DOHH2 (cell line): Measurements from ENCODE around the gene UNC13B.

ENCODE experiments used
- H3F3A ChIP-seq: fragments of 200-600 bp; sonication (generic), shearing (Covaris generic); 2 replicates; pipeline ENCODE4 v1.6.0; 2016; ENCODE audit warnings: antibody characterized with exemption, mild to moderate bottlenecking; ENCODE audit not compliant: control insufficient read depth, insufficient read depth
- H3K27ac ChIP-seq: fragments of 200-600 bp; sonication (generic); 2 replicates; pipeline ENCODE4 v1.5.1; 2014; ENCODE audit warnings: low read depth, mild to moderate bottlenecking, low read length, moderate library complexity
- H3K27me3 ChIP-seq: fragments of 200-600 bp; sonication (generic); 2 replicates; pipeline ENCODE4 v1.6.1; 2014; ENCODE audit warnings: mild to moderate bottlenecking, low read length, mixed read lengths; ENCODE audit not compliant: control insufficient read depth
- H3K36me3 ChIP-seq: fragments of 200-600 bp; sonication (generic); 2 replicates; pipeline ENCODE4 v1.6.1; 2014; ENCODE audit warnings: mild to moderate bottlenecking, low read length, moderate library complexity, mixed read lengths; ENCODE audit not compliant: control insufficient read depth
- H3K4me1 ChIP-seq: fragments of 200-600 bp; sonication (generic); 2 replicates; pipeline ENCODE4 v1.6.1; 2014; ENCODE audit warnings: mild to moderate bottlenecking, low read length, mixed read lengths; ENCODE audit not compliant: control insufficient read depth
- H3K4me2 ChIP-seq: fragments of 200-600 bp; sonication (generic); 2 replicates; pipeline ENCODE4 v1.6.0; 2014; ENCODE audit warnings: mild to moderate bottlenecking, low read length, moderate library complexity
- H3K4me3 ChIP-seq: fragments of 200-600 bp; sonication (generic); 2 replicates; pipeline ENCODE4 v1.5.1; 2014; ENCODE audit warnings: mild to moderate bottlenecking, low read length, mixed read lengths
- H3K79me2 ChIP-seq: fragments of 200-600 bp; sonication (generic); 2 replicates; pipeline ENCODE4 v1.6.1; 2014; ENCODE audit warnings: mild to moderate bottlenecking, low read length, mixed read lengths; ENCODE audit not compliant: control insufficient read depth
- H3K9me2 ChIP-seq: fragments of 200-600 bp; sonication (generic); replicated peaks from 2 replicates; pipeline ENCODE4 v1.6.1; 2014; ENCODE audit warnings: mild to moderate bottlenecking, low read length, mixed read lengths; ENCODE audit not compliant: control insufficient read depth
- H3K9me3 ChIP-seq: fragments of 200-600 bp; sonication (generic); 2 replicates; pipeline ENCODE4 v1.6.1; 2014; ENCODE audit warnings: antibody characterized with exemption, low read length, mixed read lengths; ENCODE audit not compliant: control insufficient read depth, insufficient read depth
- H4K20me1 ChIP-seq: fragments of 200-600 bp; sonication (generic); 2 replicates; pipeline ENCODE4 v1.6.0; 2014; ENCODE audit warnings: low read depth, mild to moderate bottlenecking, antibody characterized with exemption, low read length, moderate library complexity; ENCODE audit not compliant: control insufficient read depth, insufficient read depth
- CTCF ChIP-seq: fragments of 200-600 bp; sonication (generic); IDR thresholded peaks from one replicate; pipeline ENCODE4 v1.5.1; 2014; ENCODE audit warnings: antibody characterized with exemption, mild to moderate bottlenecking, low read depth, low read length; ENCODE audit not compliant: poor library complexity, severe bottlenecking
- EZH2phosphoT487 ChIP-seq: fragments of 200-600 bp; sonication (generic); IDR thresholded peaks from 2 replicates; pipeline ENCODE4 v1.6.1; 2017; ENCODE audit warnings: borderline replicate concordance, mild to moderate bottlenecking, antibody characterized with exemption, low read length, moderate library complexity, mixed read lengths

Gene UNC13B

GRCh38 chr9:35355939-35356338 is 194.1 kb downstream of the UNC13B start:
- H3K9me3 ChIP-seq: no peaks in the 10 kb centered on the region
- no peaks in the 10 kb centered on the region for H3F3A ChIP-seq
- no peak overlapping the region for H3K4me3 ChIP-seq
- H4K20me1 ChIP-seq: no peaks in the 10 kb centered on the region
- H3K9me2 ChIP-seq: no peaks in the 10 kb centered on the region
- no peaks in the 10 kb centered on the region for H3K79me2 ChIP-seq
- H3K36me3 ChIP-seq: no peaks in the 10 kb centered on the region
- H3K27me3 ChIP-seq: peaks cover 5% of the 10 kb centered on the region; the same call in 1 of the 2 replicates
- no peaks in the 10 kb centered on the region for H3K4me1 ChIP-seq
- no peak overlapping the region for H3K4me2 ChIP-seq
- TF ChIP-seq CTCF (no peak), EZH2phosphoT487 (no peak)
- H3K27ac ChIP-seq: no peak overlapping the region

GRCh38 chr9:35357116-35357515 is 195.3 kb downstream of the UNC13B start:
- H3K79me2 ChIP-seq: no peaks in the 10 kb centered on the region
- no peaks in the 10 kb centered on the region for H3K9me2 ChIP-seq
- H3K27ac ChIP-seq: no peak overlapping the region
- H3K4me3 ChIP-seq: no peak overlapping the region
- H3K9me3 ChIP-seq: no peaks in the 10 kb centered on the region
- no peaks in the 10 kb centered on the region for H3K4me1 ChIP-seq
- no peak for TF ChIP-seq EZH2phosphoT487
- peaks cover 5% of the 10 kb centered on the region; the same call in 1 of the 2 replicates for H3K27me3 ChIP-seq
- no peaks in the 10 kb centered on the region for H3K36me3 ChIP-seq
- no peaks in the 10 kb centered on the region for H4K20me1 ChIP-seq
- no peak overlapping the region for H3K4me2 ChIP-seq
- H3F3A ChIP-seq: no peaks in the 10 kb centered on the region

- Histone ChIP-seq H3K4me3 (no peak overlapping the region), H3K27ac (no peak overlapping the region), H3K27me3 (peaks cover 5% of the 10 kb centered on the region; the same call in 1 of the 2 replicates), H3K9me2 (no peaks in the 10 kb centered on the region), H4K20me1 (no peaks in the 10 kb centered on the region), H3K4me2 (no peak overlapping the region), H3K79me2 (no peaks in the 10 kb centered on the region), H3K9me3 (no peaks in the 10 kb centered on the region), H3K4me1 (no peaks in the 10 kb centered on the region), H3F3A (no peaks in the 10 kb centered on the region), H3K36me3 (no peaks in the 10 kb centered on the region)
- TF ChIP-seq CTCF: no peak
- TF ChIP-seq EZH2phosphoT487: no peak
These were observed 196.0 kb downstream of the UNC13B start for GRCh38 chr9:35357826-35358225.

DNA sequence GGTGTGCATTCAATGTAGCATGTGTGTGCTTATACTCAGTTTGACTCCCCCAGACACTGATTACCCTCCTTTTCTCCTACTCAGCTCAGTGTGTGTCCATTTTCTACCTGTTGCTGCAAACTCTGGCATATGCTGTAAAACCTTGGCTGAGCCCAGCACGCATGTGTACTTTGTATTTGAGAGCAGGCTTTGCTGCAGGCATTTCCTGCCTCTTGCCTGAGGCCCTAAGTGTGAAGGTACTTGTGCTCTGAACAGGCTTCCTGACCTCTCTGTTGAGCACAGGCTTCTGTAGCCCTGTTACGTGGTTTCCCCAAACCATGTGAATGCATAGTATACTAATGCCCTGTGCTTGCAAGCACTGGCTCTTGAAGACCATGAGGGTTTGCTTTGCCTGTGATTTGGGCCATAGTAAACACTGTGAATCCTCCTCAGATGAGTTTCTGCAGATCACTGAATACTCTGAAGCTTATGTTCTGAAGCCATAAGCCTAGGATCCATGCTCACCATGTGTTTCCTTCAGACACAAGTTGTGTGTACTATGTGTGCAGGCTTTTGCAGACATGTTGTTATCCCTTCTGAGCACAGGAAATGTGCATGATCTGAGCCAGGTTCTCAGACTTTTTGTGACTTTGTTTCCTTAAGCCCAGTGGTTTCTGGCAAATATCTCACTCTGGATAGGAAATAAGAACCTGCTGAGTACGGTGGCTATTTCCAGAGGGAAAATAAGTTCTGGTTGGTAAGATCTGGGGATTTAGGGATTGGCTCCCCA is 203.2 kb downstream of the UNC13B start:
- no peaks in the 10 kb centered on the region for H3K4me1 ChIP-seq
- no peak overlapping the region for H3K27ac ChIP-seq
- no peaks in the 10 kb centered on the region for H3K9me2 ChIP-seq
- no peaks in the 10 kb centered on the region for H3F3A ChIP-seq
- H3K36me3 ChIP-seq: no peaks in the 10 kb centered on the region
- H3K4me2 ChIP-seq: no peak overlapping the region
- H4K20me1 ChIP-seq: no peaks in the 10 kb centered on the region
- H3K9me3 ChIP-seq: no peaks in the 10 kb centered on the region
- TF ChIP-seq EZH2phosphoT487: no peak
- no peak for TF ChIP-seq CTCF
- peaks cover 3% of the 10 kb centered on the region; the same call in 1 of the 2 replicates for H3K27me3 ChIP-seq
- H3K79me2 ChIP-seq: no peaks in the 10 kb centered on the region
- no peak overlapping the region for H3K4me3 ChIP-seq
